ENCODE measurements around the gene C6orf89.

GRCh38 chr6:36863670-36864540 lies 21.8 kb upstream of the C6orf89 start:
- no peak for TF ChIP-seq CHD2 (IDR thresholded peaks at IDR 0.05; ENCODE audit: low read length)
- no peak for TF ChIP-seq GABPA (IDR thresholded peaks at IDR 0.05; ENCODE audit: borderline replicate concordance, insufficient read depth, low read length)
- no peak for TF ChIP-seq CHD1 (IDR thresholded peaks at IDR 0.05; ENCODE audit: low read depth, low read length)
- no peak for TF ChIP-seq POLR2AphosphoS5 (IDR thresholded peaks at IDR 0.05; ENCODE audit: low read depth, low read length)
